Measurements from ENCODE around the gene SERPINA10.

GRCh38 chr14:94317259-94317658 is 24.2 kb upstream of the SERPINA10 start:
- no peak for TF ChIP-seq CTCF (IDR thresholded peaks at IDR 0.05; ENCODE audit: poor library complexity, severe bottlenecking)
- no peak for TF ChIP-seq EZH2 (IDR thresholded peaks at IDR 0.05; ENCODE audit: borderline replicate concordance, insufficient read depth, low read length, poor library complexity, severe bottlenecking)
- TF ChIP-seq MXI1 (conservative IDR thresholded peaks at IDR 0.05; ENCODE audit: poor library complexity, severe bottlenecking): no peak
- TF ChIP-seq POLR2AphosphoS5 (IDR thresholded peaks at IDR 0.05): no peak
- TF ChIP-seq SMC3 (conservative IDR thresholded peaks at IDR 0.05; ENCODE audit: poor library complexity): no peak
- TF ChIP-seq REST (IDR thresholded peaks at IDR 0.05; ENCODE audit: borderline replicate concordance): no peak
- TF ChIP-seq RAD21 (conservative IDR thresholded peaks at IDR 0.05): no peak
- TF ChIP-seq EP300 (conservative IDR thresholded peaks at IDR 0.05; ENCODE audit: poor library complexity, severe bottlenecking): no peak
- no peak for TF ChIP-seq TAF1 (IDR thresholded peaks at IDR 0.05; ENCODE audit: low read depth)

All from neural cell (in vitro differentiated cells).